K562 (cell line): ENCODE results near the gene TM4SF20. TPM values are rescaled to one million over a fixed set of nuclear protein-coding genes. Genes with fewer than 3 reads are reported as not detected.
A peak's percentile ranks its signal among the peaks of the same experiment; 100 is the strongest.

Experiments
- ELF1 ChIP-seq: fragments of 200-800 bp; sonication (Bioruptor generic); IDR thresholded peaks from 2 replicates; pipeline ENCODE4 v1.6.1; 2016; ENCODE audit warnings: missing genetic modification characterization, missing compliant biosample characterization
- KLF1 ChIP-seq: fragments of 450-650 bp; IDR thresholded peaks from 2 replicates; pipeline ENCODE4 v1.6.1; 2016; ENCODE audit warnings: missing genetic modification characterization, missing compliant biosample characterization
- RBBP5 ChIP-seq: fragments of 200-600 bp; sonication (generic); IDR thresholded peaks from 2 replicates; pipeline ENCODE4 v1.6.1; 2012; ENCODE audit warnings: borderline replicate concordance, mild to moderate bottlenecking, low read length, control low read depth, inconsistent platforms; ENCODE audit not compliant: insufficient read depth, poor library complexity, severe bottlenecking
- ZBTB1 ChIP-seq: sonication (generic); formaldehyde crosslinking; IDR thresholded peaks from 2 replicates; pipeline ENCODE4 v1.8.1; 2023; ENCODE audit warnings: missing genetic modification reagents, low read depth, mild to moderate bottlenecking, borderline replicate concordance
- ZNF174 ChIP-seq: fragments of 250-450 bp; sonication (Bioruptor Pico); IDR thresholded peaks from 2 replicates; pipeline ENCODE4 v1.4.0; 2020; ENCODE audit warnings: mild to moderate bottlenecking
- ZNF253 ChIP-seq: fragments of 250-450 bp; sonication (Bioruptor Pico); conservative IDR thresholded peaks from 2 replicates; pipeline ENCODE4 v1.6.1; 2021; ENCODE audit warnings: mild to moderate bottlenecking
- ZSCAN29 ChIP-seq: fragments of 450-650 bp; IDR thresholded peaks from 2 replicates; pipeline ENCODE4 v1.6.1; 2017
- polyA plus RNA-seq, 8 experiments: library from polyadenylated mRNA; depleted of rRNA in 4 of 8; stranded (reverse) in 5 of 8; unstranded in 3 of 8; fragments of >200 nt; fragmentation: Nextera tagmentation in 2 of 8; fragmentation: Illumina TruSeq in 1 of 8; extraction: Ambion mirVana in 2 of 8; extraction: Trizol in 1 of 8; gene quantifications; 2 replicates each; pipeline versions ENCODE4 v1.2.1 to v1.2.3, GENCODE V29; 2011 to 2014; ENCODE audit warnings: inconsistent platforms in 1 of 8, missing spikeins in 1 of 8
- total RNA-seq, 7 experiments: library from RNA; depleted of rRNA in 6 of 7; stranded (reverse); fragments of >200 nt in 6 of 7; fragmentation: Illumina TruSeq in 2 of 7; extraction: Trizol in 2 of 7; gene quantifications; 2 replicates each; pipeline versions ENCODE4 v1.2.1 to v1.2.3, GENCODE V29; 2011 to 2021; ENCODE audit warnings: low replicate concordance in 1 of 7
- TF ChIP-seq, protein P1 (sequence below): sonication (generic); formaldehyde crosslinking; IDR thresholded peaks from 2 replicates; pipeline ENCODE4 v1.8.1; 2023; ENCODE audit warnings: mild to moderate bottlenecking, missing genetic modification reagents
- TF ChIP-seq, protein P2 (sequence below): fragments of 200-800 bp; sonication (Bioruptor generic); IDR thresholded peaks from 2 replicates; pipeline ENCODE4 v1.6.1; 2017; ENCODE audit warnings: missing genetic modification characterization, missing compliant biosample characterization
- TF ChIP-seq, protein P3 (sequence below), 2 experiments: fragments of 450-650 bp; IDR thresholded peaks; 2 replicates each; pipeline ENCODE4 v1.6.1; 2018; ENCODE audit warnings: mild to moderate bottlenecking in 2 of 2, low read depth in 1 of 2; ENCODE audit not compliant: partially characterized antibody in 2 of 2
- TF ChIP-seq, protein P4 (sequence below), 3 experiments: fragments of 200-800 bp in 1 of 3; fragments of 250-450 bp in 1 of 3; fragments of 450-650 bp in 1 of 3; sonication (Bioruptor Pico) in 1 of 3; sonication (Bioruptor generic) in 1 of 3; formaldehyde crosslinking in 1 of 3; IDR thresholded peaks; 2 replicates each; pipeline versions ENCODE4 v1.6.1 to v1.8.0; 2016 to 2022; ENCODE audit warnings: mild to moderate bottlenecking in 2 of 3, missing genetic modification characterization in 2 of 3, missing compliant biosample characterization in 1 of 3, moderate library complexity in 1 of 3
- TF ChIP-seq, protein P5 (sequence below), 2 experiments: IDR thresholded peaks; 2 replicates each; pipeline ENCODE4 v1.6.1; 2011; ENCODE audit warnings: borderline replicate concordance in 1 of 2, control low read depth in 1 of 2, low read depth in 1 of 2, low read length in 1 of 2, mild to moderate bottlenecking in 1 of 2, mixed read lengths in 1 of 2, moderate library complexity in 1 of 2; ENCODE audit not compliant: insufficient read depth in 1 of 2, insufficient read length in 1 of 2, poor library complexity in 1 of 2, severe bottlenecking in 1 of 2; ENCODE audit errors: extremely low read depth in 1 of 2

TM4SF20 gene
- total and polyA plus RNA-seq, 9 of the 15 experiments (the other 6 are each of a cell fraction or from before 2014, with no cell fraction given), result not detected

DNA sequence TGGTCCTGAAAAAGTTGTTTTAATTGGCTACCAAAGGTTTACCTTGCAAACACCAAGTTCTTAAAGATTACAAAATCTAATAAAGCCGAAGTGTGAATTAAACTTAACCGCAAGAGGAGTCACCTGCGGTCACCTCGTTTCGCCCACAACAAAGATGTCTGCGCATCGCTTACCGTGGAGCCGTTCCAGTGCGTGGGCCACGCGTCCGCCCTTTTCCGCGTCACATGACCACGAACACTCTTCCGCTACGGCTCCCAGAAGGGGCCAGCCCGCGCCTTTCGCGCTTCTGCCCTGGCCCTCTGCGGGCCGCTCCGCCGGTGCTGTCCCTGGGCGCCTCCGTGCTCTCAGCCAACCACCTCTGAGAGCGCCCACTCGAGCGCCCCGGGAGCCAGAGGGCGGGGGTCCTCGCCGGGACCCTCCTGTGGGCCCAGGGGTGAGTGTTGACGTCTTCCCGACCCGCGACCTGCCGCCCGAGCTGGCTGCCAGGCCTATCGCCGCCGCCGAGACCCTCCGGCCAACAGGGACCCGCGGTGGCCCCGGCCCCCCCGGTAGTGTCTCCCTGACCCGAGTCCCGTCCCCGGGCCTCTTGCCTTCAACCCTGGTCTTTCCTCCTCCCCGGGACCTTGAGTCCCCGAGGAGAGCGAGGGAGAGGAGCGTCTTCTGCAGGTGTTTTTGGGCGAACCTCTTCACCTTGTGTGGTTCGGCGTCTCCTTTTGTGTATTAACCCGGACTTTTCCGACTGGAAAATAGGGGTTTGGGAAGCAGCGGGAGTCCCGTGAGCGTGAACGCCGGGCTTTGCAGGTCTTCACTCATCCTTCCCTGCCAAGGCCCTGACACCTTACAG is 53.9 kb downstream of the TM4SF20 start, which contains the start of gene MFF (continued):
- TF ChIP-seq, protein P1, sequence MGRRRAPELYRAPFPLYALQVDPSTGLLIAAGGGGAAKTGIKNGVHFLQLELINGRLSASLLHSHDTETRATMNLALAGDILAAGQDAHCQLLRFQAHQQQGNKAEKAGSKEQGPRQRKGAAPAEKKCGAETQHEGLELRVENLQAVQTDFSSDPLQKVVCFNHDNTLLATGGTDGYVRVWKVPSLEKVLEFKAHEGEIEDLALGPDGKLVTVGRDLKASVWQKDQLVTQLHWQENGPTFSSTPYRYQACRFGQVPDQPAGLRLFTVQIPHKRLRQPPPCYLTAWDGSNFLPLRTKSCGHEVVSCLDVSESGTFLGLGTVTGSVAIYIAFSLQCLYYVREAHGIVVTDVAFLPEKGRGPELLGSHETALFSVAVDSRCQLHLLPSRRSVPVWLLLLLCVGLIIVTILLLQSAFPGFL (CRISPR knock-in tag), result no peak
- TF ChIP-seq, protein P2, sequence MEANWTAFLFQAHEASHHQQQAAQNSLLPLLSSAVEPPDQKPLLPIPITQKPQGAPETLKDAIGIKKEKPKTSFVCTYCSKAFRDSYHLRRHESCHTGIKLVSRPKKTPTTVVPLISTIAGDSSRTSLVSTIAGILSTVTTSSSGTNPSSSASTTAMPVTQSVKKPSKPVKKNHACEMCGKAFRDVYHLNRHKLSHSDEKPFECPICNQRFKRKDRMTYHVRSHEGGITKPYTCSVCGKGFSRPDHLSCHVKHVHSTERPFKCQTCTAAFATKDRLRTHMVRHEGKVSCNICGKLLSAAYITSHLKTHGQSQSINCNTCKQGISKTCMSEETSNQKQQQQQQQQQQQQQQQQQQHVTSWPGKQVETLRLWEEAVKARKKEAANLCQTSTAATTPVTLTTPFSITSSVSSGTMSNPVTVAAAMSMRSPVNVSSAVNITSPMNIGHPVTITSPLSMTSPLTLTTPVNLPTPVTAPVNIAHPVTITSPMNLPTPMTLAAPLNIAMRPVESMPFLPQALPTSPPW (CRISPR knock-in tag), result peak; percentile 83
- TF ChIP-seq ZBTB1 (CRISPR knock-in tag), result peak; percentile 83; the same call in 1 of the 2 replicates
- TF ChIP-seq, protein P3, sequence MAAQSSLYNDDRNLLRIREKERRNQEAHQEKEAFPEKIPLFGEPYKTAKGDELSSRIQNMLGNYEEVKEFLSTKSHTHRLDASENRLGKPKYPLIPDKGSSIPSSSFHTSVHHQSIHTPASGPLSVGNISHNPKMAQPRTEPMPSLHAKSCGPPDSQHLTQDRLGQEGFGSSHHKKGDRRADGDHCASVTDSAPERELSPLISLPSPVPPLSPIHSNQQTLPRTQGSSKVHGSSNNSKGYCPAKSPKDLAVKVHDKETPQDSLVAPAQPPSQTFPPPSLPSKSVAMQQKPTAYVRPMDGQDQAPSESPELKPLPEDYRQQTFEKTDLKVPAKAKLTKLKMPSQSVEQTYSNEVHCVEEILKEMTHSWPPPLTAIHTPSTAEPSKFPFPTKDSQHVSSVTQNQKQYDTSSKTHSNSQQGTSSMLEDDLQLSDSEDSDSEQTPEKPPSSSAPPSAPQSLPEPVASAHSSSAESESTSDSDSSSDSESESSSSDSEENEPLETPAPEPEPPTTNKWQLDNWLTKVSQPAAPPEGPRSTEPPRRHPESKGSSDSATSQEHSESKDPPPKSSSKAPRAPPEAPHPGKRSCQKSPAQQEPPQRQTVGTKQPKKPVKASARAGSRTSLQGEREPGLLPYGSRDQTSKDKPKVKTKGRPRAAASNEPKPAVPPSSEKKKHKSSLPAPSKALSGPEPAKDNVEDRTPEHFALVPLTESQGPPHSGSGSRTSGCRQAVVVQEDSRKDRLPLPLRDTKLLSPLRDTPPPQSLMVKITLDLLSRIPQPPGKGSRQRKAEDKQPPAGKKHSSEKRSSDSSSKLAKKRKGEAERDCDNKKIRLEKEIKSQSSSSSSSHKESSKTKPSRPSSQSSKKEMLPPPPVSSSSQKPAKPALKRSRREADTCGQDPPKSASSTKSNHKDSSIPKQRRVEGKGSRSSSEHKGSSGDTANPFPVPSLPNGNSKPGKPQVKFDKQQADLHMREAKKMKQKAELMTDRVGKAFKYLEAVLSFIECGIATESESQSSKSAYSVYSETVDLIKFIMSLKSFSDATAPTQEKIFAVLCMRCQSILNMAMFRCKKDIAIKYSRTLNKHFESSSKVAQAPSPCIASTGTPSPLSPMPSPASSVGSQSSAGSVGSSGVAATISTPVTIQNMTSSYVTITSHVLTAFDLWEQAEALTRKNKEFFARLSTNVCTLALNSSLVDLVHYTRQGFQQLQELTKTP (IDR thresholded peaks at IDR 0.05; ENCODE audit: low read depth in 1 of 2, partially characterized antibody in 2 of 2), result no peak
- TF ChIP-seq KLF1, result peak; percentile 62; the same call in 1 of the 2 replicates
- no peak for TF ChIP-seq ZNF174 (CRISPR knock-in tag)
- TF ChIP-seq ZSCAN29, result no peak
- TF ChIP-seq RBBP5, result peak; percentile 71
- peak; percentile 97 for TF ChIP-seq ELF1 (tag)
- no peak for TF ChIP-seq ZNF253 (CRISPR knock-in tag)
- TF ChIP-seq, protein P4, sequence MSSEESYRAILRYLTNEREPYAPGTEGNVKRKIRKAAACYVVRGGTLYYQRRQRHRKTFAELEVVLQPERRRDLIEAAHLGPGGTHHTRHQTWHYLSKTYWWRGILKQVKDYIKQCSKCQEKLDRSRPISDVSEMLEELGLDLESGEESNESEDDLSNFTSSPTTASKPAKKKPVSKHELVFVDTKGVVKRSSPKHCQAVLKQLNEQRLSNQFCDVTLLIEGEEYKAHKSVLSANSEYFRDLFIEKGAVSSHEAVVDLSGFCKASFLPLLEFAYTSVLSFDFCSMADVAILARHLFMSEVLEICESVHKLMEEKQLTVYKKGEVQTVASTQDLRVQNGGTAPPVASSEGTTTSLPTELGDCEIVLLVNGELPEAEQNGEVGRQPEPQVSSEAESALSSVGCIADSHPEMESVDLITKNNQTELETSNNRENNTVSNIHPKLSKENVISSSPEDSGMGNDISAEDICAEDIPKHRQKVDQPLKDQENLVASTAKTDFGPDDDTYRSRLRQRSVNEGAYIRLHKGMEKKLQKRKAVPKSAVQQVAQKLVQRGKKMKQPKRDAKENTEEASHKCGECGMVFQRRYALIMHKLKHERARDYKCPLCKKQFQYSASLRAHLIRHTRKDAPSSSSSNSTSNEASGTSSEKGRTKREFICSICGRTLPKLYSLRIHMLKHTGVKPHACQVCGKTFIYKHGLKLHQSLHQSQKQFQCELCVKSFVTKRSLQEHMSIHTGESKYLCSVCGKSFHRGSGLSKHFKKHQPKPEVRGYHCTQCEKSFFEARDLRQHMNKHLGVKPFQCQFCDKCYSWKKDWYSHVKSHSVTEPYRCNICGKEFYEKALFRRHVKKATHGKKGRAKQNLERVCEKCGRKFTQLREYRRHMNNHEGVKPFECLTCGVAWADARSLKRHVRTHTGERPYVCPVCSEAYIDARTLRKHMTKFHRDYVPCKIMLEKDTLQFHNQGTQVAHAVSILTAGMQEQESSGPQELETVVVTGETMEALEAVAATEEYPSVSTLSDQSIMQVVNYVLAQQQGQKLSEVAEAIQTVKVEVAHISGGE (CRISPR knock-in tag; IDR thresholded peaks at IDR 0.05), result 0 out of 6 replicates have a peak, but pooled peaks of 1 of the 3 experiments have one; percentile 19
- TF ChIP-seq, protein P5, sequence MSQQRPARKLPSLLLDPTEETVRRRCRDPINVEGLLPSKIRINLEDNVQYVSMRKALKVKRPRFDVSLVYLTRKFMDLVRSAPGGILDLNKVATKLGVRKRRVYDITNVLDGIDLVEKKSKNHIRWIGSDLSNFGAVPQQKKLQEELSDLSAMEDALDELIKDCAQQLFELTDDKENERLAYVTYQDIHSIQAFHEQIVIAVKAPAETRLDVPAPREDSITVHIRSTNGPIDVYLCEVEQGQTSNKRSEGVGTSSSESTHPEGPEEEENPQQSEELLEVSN (IDR thresholded peaks at IDR 0.05; ENCODE audit: borderline replicate concordance in 1 of 2, extremely low read depth in 1 of 2, insufficient read depth in 1 of 2, insufficient read length in 1 of 2, low read depth in 1 of 2, low read length in 1 of 2, poor library complexity in 1 of 2, severe bottlenecking in 1 of 2), result peak; percentile 92 to 94
